ENCODE results near the gene NR5A2. TPM values are rescaled to one million over a fixed set of nuclear protein-coding genes. Genes with fewer than 3 reads are reported as not detected.

Gene NR5A2
- total and polyA plus RNA-seq, 10 of the 15 experiments (the other 5 are each of a cell fraction or from before 2014, with no cell fraction given) = 0.02 to 0.60 (median 0.15) TPM; not detected in 1

DNA sequence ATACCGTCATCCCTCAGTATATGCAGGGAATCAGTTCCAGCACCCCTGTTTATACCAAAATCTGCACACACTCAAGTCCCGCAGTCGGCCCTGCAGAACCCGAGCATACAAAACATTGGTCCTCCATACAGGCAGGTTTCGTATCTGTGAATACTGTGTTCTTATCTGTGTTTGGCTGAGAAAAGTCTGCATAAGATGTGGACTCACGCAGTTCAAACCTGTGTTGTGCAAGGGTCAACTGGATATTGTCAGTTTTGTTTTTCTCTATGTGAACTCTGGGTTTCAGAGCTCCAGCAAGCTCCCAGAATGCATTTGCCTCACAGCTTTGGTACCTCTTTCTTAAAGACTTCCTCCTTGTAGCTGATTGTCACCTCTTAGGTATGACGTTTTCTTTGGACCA lies 100.6 kb downstream of the NR5A2 start:
- FAIRE-seq = no peak
- no TSS peak for BruUV-seq (replicated peaks)
- SMC1A ChIA-PET (ENCODE audit: uncharacterized antibody, unreplicated experiment) = interaction anchor here (0.9 to 7.1 kb wide), 11 partner anchors 8 to 178 kb away, joined by 3 to 89 read pairs (median 3); no protein-coding TSS in a partner anchor
- TF ChIP-seq KLF5 (IDR thresholded peaks at IDR 0.05; ENCODE audit: partially characterized antibody) (no peak), TAF1 (IDR thresholded peaks at IDR 0.05; ENCODE audit: borderline replicate concordance, low read depth, low read length) (no peak), ZNF687 (IDR thresholded peaks at IDR 0.05) (no peak), MEF2B (IDR thresholded peaks at IDR 0.05; ENCODE audit: partially characterized antibody, poor library complexity, severe bottlenecking) (no peak), ATF3 (IDR thresholded peaks at IDR 0.05; ENCODE audit: borderline replicate concordance, extremely low read depth, low read depth, low read length) (no peak), RAD51 (IDR thresholded peaks at IDR 0.05) (no peak), CEBPB (IDR thresholded peaks at IDR 0.05; ENCODE audit: borderline replicate concordance in 1 of 2, low read depth in 2 of 2, low read length in 2 of 2) (no peak), LARP7 (IDR thresholded peaks at IDR 0.05) (no peak), MXI1 (IDR thresholded peaks at IDR 0.05; ENCODE audit: low read depth, low read length) (no peak), CTCF (IDR thresholded peaks at IDR 0.05 in 2 of 3, conservative IDR thresholded peaks at IDR 0.05 in 1 of 3; ENCODE audit: control insufficient read depth in 2 of 3, extremely low read depth in 1 of 3, insufficient read depth in 1 of 3, low read depth in 3 of 3, low read length in 3 of 3) (no peak), NKRF (conservative IDR thresholded peaks at IDR 0.05) (no peak), PAX5 (IDR thresholded peaks at IDR 0.05; ENCODE audit: borderline replicate concordance, low read depth, low read length) (no peak)
- TF ChIP-seq, protein P1, sequence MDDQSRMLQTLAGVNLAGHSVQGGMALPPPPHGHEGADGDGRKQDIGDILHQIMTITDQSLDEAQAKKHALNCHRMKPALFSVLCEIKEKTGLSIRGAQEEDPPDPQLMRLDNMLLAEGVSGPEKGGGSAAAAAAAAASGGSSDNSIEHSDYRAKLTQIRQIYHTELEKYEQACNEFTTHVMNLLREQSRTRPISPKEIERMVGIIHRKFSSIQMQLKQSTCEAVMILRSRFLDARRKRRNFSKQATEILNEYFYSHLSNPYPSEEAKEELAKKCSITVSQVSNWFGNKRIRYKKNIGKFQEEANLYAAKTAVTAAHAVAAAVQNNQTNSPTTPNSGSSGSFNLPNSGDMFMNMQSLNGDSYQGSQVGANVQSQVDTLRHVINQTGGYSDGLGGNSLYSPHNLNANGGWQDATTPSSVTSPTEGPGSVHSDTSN (IDR thresholded peaks at IDR 0.05; ENCODE audit: insufficient replicate concordance, low read depth, low read length) = no peak

More for the DNA sequence above, 100.6 kb downstream of the NR5A2 start:
- H2AFZ ChIP-seq (ENCODE audit: control insufficient read depth, low read depth, low read length) = no peak overlapping the region
- intact Hi-C loops (cut with micrococcal nuclease; ENCODE audit: unreplicated experiment) (no loop called here), in situ Hi-C loops (cut with MboI) (no loop called here)
- peaks cover 6% of the 10 kb centered on the region for H3K4me1 ChIP-seq (ENCODE audit: control insufficient read depth, insufficient read depth, low read length)
- no peak overlapping the region for H3K9ac ChIP-seq (ENCODE audit: control insufficient read depth, insufficient read depth, low read length)
- ChIA-PET POLR2A (interaction anchor here (1.1 to 2.2 kb wide), 3 partner anchors 8 to 26 kb away, joined by 3 to 15 read pairs (median 3); no protein-coding TSS in a partner anchor), RAD21 (ENCODE audit: unreplicated experiment) (interaction anchor here (0.7 to 5.2 kb wide), 6 partner anchors 10 to 266 kb away, joined by 3 to 41 read pairs (median 4); no protein-coding TSS in a partner anchor), CTCF (interaction anchor here (0.9 to 2.0 kb wide), 5 partner anchors 9 to 26 kb away, joined by 3 to 8 read pairs (median 3); no protein-coding TSS in a partner anchor)
- H3K27me3 ChIP-seq (replicated peaks in 1 of 2; ENCODE audit: control insufficient read depth in 2 of 2, insufficient read depth in 2 of 2, low read length in 1 of 2) = no peaks in the 10 kb centered on the region; a peak in 1 of 4 replicates
- 59% methylated on average over 7 of the region's 7 CpGs for WGBS (ENCODE audit: insufficient coverage, insufficient replicate concordance, low lambda C conversion rate, missing lambda C conversion rate)
- DNase-seq (ENCODE audit: low read depth, low spot score) = no peak
- H4K20me1 ChIP-seq (ENCODE audit: control insufficient read depth, insufficient read depth) = no peaks in the 10 kb centered on the region
- no peaks in the 10 kb centered on the region for H3K36me3 ChIP-seq (ENCODE audit: control insufficient read depth in 2 of 2, insufficient read depth in 2 of 2, low read length in 1 of 2)
- ATAC-seq = no peak
- H3K4me2 ChIP-seq (ENCODE audit: control insufficient read depth, insufficient read depth) = no peak overlapping the region
- no peaks in the 10 kb centered on the region for H3K9me3 ChIP-seq (replicated peaks; ENCODE audit: control insufficient read depth, insufficient read depth, low read length)
- no peak overlapping the region for H3K27ac ChIP-seq (ENCODE audit: control insufficient read depth, insufficient read depth)
- H3K79me2 ChIP-seq (ENCODE audit: control insufficient read depth, insufficient read depth, low read length) = no peaks in the 10 kb centered on the region
- H3K4me3 ChIP-seq = no peak overlapping the region

Measured in GM12878 (cell line).